GM12878 (cell line): Measurements from ENCODE around the gene TNFAIP3. TPM values are rescaled to one million over a fixed set of nuclear protein-coding genes. Genes with fewer than 3 reads are reported as not detected.

Experiments
- ASH2L ChIP-seq: fragments of 300-600, 200-600 bp; sonication (generic); IDR thresholded peaks from 2 replicates; pipeline ENCODE4 v1.6.1; 2017; ENCODE audit warnings: low read depth, mild to moderate bottlenecking, borderline replicate concordance
- CBX5 ChIP-seq: sonication (generic); IDR thresholded peaks from 2 replicates; pipeline ENCODE4 v1.6.1; 2016; ENCODE audit warnings: low read depth, moderate library complexity, mild to moderate bottlenecking, inconsistent platforms
- CHD1 ChIP-seq: IDR thresholded peaks from 2 replicates; pipeline ENCODE4 v1.6.1; 2012; ENCODE audit warnings: low read depth, low read length, improper control_type of control experiment
- HCFC1 ChIP-seq: fragments of 150-350 bp; IDR thresholded peaks from 2 replicates; pipeline ENCODE4 v1.6.1; 2014; ENCODE audit warnings: low read length
- IRF3 ChIP-seq: fragments of 450-650 bp; IDR thresholded peaks from 2 replicates; pipeline ENCODE4 v1.6.1; 2014; ENCODE audit warnings: mild to moderate bottlenecking
- MEF2A ChIP-seq: IDR thresholded peaks from 2 replicates; pipeline ENCODE4 v1.6.1; 2011; ENCODE audit warnings: low read depth, mild to moderate bottlenecking, low read length, moderate library complexity; ENCODE audit not compliant: insufficient read depth
- MXI1 ChIP-seq: fragments of 150-350 bp; IDR thresholded peaks from 2 replicates; pipeline ENCODE4 v1.6.1; 2011; ENCODE audit warnings: low read depth, mild to moderate bottlenecking, inconsistent platforms, low read length, improper control_type of control experiment
- NBN ChIP-seq: fragments of 450-650 bp; IDR thresholded peaks from 2 replicates; pipeline ENCODE4 v1.6.1; 2016
- NFIC ChIP-seq: IDR thresholded peaks from 2 replicates; pipeline ENCODE4 v1.6.1; 2012; ENCODE audit warnings: low read depth, mild to moderate bottlenecking, inconsistent platforms, low read length, moderate library complexity
- NR2C1 ChIP-seq: fragments of 450-650 bp; IDR thresholded peaks from 2 replicates; pipeline ENCODE4 v1.6.1; 2017; ENCODE audit warnings: antibody characterized with exemption, mild to moderate bottlenecking, moderate library complexity
- RB1 ChIP-seq: fragments of 450-650 bp; formaldehyde crosslinking; IDR thresholded peaks from 2 replicates; pipeline ENCODE4 v1.6.1; 2017; ENCODE audit warnings: mild to moderate bottlenecking, borderline replicate concordance
- SMAD5 ChIP-seq: IDR thresholded peaks from 2 replicates; pipeline ENCODE4 v1.6.1; 2016; ENCODE audit warnings: antibody characterized with exemption, low read depth
- SUPT20H ChIP-seq: IDR thresholded peaks from 2 replicates; pipeline ENCODE4 v1.6.1; 2011; ENCODE audit warnings: low read depth, mild to moderate bottlenecking, low read length, moderate library complexity, borderline replicate concordance; ENCODE audit not compliant: control insufficient read depth
- TAF1 ChIP-seq: IDR thresholded peaks from 2 replicates; pipeline ENCODE4 v1.6.1; 2011; ENCODE audit warnings: mild to moderate bottlenecking, low read depth, low read length, borderline replicate concordance
- YY1 ChIP-seq: IDR thresholded peaks from 2 replicates; pipeline ENCODE4 v1.6.1; 2011; ENCODE audit warnings: low read depth, mild to moderate bottlenecking, low read length
- polyA plus RNA-seq, 11 experiments: library from polyadenylated mRNA; depleted of rRNA in 4 of 11; unstranded in 6 of 11; stranded (reverse) in 5 of 11; fragments of >200 nt; fragmentation: Nextera tagmentation in 4 of 11; fragmentation: Illumina TruSeq in 1 of 11; extraction: Ambion mirVana in 4 of 11; extraction: Trizol in 1 of 11; gene quantifications; 1 replicate in 1 of 11; 2 replicates in 10 of 11; pipeline versions ENCODE4 v1.2.1 to v1.2.3, GENCODE V29; 2011 to 2016; ENCODE audit warnings: inconsistent platforms in 2 of 11, missing spikeins in 2 of 11, low read depth in 1 of 11
- total RNA-seq, 4 experiments: library from RNA; depleted of rRNA in 3 of 4; stranded (reverse); fragments of >200 nt in 3 of 4; fragmentation: Illumina TruSeq in 1 of 4; extraction: Trizol in 1 of 4; gene quantifications; 2 replicates each; pipeline versions ENCODE4 v1.2.1 to v1.2.3, GENCODE V29; 2013 to 2021
- TF ChIP-seq, protein P1 (sequence below): fragments of 450-650 bp; IDR thresholded peaks from 2 replicates; pipeline ENCODE4 v1.6.1; 2017; ENCODE audit warnings: antibody characterized with exemption, mild to moderate bottlenecking, moderate library complexity
- TF ChIP-seq, protein P2 (sequence below): fragments of 450-650 bp; IDR thresholded peaks from 2 replicates; pipeline ENCODE4 v1.6.1; 2017; ENCODE audit warnings: mild to moderate bottlenecking, moderate library complexity
- TF ChIP-seq, protein P3 (sequence below): fragments of 450-650 bp; IDR thresholded peaks from 2 replicates; pipeline ENCODE4 v1.6.1; 2016; ENCODE audit warnings: mild to moderate bottlenecking, moderate library complexity, borderline replicate concordance

TNFAIP3 gene
- total and polyA plus RNA-seq, 10 of the 15 experiments (the other 5 are each of a cell fraction or from before 2014, with no cell fraction given): 18.0 to 350 (median 127) TPM

DNA sequence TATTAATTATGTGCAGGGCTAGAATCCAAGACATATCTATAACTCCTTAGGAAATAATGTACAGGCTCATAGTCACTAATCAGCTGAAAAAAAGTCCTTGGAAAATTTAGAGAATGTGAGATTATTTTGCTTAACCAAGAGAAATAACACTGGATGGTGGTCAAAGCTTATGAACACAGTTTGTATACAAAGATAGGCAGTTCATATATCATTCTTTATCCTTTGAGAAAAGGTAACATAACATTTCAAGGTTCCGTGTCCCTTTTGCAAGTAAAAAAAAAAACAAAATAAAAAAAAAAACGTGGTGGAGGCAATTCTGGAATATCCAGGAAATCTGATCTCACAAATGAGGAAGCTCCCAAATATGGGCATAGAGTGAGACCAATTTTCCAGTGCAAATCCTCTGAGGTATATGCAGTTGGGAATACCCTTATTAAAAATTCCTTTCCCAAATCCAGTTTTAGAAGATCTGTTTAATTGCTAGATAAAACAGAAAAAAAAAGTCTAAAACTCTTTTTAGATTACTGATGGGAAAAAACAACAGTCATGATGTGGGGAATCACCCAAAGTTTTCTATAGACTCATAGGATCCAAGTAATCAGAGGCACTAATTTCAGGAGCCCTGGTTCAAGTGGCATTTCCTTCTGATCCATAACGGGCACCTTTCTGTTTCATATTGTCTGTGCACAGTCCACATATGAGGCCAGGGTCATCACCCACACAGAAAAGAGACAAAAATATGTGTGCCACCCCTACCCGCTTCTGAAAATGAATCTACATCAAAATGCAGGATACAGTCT lies 17.7 kb upstream of the TNFAIP3 start (continued):
- TF ChIP-seq, protein P1, sequence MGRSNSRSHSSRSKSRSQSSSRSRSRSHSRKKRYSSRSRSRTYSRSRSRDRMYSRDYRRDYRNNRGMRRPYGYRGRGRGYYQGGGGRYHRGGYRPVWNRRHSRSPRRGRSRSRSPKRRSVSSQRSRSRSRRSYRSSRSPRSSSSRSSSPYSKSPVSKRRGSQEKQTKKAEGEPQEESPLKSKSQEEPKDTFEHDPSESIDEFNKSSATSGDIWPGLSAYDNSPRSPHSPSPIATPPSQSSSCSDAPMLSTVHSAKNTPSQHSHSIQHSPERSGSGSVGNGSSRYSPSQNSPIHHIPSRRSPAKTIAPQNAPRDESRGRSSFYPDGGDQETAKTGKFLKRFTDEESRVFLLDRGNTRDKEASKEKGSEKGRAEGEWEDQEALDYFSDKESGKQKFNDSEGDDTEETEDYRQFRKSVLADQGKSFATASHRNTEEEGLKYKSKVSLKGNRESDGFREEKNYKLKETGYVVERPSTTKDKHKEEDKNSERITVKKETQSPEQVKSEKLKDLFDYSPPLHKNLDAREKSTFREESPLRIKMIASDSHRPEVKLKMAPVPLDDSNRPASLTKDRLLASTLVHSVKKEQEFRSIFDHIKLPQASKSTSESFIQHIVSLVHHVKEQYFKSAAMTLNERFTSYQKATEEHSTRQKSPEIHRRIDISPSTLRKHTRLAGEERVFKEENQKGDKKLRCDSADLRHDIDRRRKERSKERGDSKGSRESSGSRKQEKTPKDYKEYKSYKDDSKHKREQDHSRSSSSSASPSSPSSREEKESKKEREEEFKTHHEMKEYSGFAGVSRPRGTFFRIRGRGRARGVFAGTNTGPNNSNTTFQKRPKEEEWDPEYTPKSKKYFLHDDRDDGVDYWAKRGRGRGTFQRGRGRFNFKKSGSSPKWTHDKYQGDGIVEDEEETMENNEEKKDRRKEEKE: no peak
- TF ChIP-seq CHD1 (no peak), IRF3 (no peak), SMAD5 (no peak), YY1 (no peak), HCFC1 (no peak), NBN (no peak), TAF1 (no peak), NR2C1 (no peak), ASH2L (no peak), MXI1 (no peak), RB1 (no peak), NFIC (peak; percentile 41; the same call in 1 of the 2 replicates), SUPT20H (no peak), MEF2A (no peak), CBX5 (no peak)
- TF ChIP-seq, protein P2, sequence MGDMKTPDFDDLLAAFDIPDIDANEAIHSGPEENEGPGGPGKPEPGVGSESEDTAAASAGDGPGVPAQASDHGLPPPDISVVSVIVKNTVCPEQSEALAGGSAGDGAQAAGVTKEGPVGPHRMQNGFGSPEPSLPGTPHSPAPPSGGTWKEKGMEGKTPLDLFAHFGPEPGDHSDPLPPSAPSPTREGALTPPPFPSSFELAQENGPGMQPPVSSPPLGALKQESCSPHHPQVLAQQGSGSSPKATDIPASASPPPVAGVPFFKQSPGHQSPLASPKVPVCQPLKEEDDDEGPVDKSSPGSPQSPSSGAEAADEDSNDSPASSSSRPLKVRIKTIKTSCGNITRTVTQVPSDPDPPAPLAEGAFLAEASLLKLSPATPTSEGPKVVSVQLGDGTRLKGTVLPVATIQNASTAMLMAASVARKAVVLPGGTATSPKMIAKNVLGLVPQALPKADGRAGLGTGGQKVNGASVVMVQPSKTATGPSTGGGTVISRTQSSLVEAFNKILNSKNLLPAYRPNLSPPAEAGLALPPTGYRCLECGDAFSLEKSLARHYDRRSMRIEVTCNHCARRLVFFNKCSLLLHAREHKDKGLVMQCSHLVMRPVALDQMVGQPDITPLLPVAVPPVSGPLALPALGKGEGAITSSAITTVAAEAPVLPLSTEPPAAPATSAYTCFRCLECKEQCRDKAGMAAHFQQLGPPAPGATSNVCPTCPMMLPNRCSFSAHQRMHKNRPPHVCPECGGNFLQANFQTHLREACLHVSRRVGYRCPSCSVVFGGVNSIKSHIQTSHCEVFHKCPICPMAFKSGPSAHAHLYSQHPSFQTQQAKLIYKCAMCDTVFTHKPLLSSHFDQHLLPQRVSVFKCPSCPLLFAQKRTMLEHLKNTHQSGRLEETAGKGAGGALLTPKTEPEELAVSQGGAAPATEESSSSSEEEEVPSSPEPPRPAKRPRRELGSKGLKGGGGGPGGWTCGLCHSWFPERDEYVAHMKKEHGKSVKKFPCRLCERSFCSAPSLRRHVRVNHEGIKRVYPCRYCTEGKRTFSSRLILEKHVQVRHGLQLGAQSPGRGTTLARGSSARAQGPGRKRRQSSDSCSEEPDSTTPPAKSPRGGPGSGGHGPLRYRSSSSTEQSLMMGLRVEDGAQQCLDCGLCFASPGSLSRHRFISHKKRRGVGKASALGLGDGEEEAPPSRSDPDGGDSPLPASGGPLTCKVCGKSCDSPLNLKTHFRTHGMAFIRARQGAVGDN: no peak
- TF ChIP-seq, protein P3, sequence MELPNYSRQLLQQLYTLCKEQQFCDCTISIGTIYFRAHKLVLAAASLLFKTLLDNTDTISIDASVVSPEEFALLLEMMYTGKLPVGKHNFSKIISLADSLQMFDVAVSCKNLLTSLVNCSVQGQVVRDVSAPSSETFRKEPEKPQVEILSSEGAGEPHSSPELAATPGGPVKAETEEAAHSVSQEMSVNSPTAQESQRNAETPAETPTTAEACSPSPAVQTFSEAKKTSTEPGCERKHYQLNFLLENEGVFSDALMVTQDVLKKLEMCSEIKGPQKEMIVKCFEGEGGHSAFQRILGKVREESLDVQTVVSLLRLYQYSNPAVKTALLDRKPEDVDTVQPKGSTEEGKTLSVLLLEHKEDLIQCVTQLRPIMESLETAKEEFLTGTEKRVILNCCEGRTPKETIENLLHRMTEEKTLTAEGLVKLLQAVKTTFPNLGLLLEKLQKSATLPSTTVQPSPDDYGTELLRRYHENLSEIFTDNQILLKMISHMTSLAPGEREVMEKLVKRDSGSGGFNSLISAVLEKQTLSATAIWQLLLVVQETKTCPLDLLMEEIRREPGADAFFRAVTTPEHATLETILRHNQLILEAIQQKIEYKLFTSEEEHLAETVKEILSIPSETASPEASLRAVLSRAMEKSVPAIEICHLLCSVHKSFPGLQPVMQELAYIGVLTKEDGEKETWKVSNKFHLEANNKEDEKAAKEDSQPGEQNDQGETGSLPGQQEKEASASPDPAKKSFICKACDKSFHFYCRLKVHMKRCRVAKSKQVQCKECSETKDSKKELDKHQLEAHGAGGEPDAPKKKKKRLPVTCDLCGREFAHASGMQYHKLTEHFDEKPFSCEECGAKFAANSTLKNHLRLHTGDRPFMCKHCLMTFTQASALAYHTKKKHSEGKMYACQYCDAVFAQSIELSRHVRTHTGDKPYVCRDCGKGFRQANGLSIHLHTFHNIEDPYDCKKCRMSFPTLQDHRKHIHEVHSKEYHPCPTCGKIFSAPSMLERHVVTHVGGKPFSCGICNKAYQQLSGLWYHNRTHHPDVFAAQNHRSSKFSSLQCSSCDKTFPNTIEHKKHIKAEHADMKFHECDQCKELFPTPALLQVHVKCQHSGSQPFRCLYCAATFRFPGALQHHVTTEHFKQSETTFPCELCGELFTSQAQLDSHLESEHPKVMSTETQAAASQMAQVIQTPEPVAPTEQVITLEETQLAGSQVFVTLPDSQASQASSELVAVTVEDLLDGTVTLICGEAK: no peak
